Activated naive CD8-positive, alpha-beta T cell treated with anti-CD3 and anti-CD28 coated beads, Interleukin-2, amount 50 U/mL, for 24 hours (primary cell): ENCODE results near the gene ZNF180.

Experiments used
- ATAC-seq: fragments of 150-1000 bp; cut with Tn5 transposase; one replicate; pipeline ENCODE4 v1.10.0; 2021
- DNase-seq: peaks from one replicate; pipeline ENCODE4 v3.0.0; 2021
- H3K27ac Mint-ChIP-seq: one replicate; pipeline ENCODE4 v1.8.0; 2021; ENCODE audit warnings: mild to moderate bottlenecking, mixed read lengths
- H3K27me3 Mint-ChIP-seq: one replicate; pipeline ENCODE4 v1.8.0; 2021; ENCODE audit warnings: mixed read lengths
- H3K36me3 Mint-ChIP-seq: one replicate; pipeline ENCODE4 v1.8.0; 2021; ENCODE audit warnings: low read depth, mixed read lengths
- H3K4me1 Mint-ChIP-seq: one replicate; pipeline ENCODE4 v1.8.0; 2021; ENCODE audit warnings: mixed read lengths
- H3K4me3 Mint-ChIP-seq: one replicate; pipeline ENCODE4 v1.8.0; 2021; ENCODE audit warnings: mild to moderate bottlenecking, moderate library complexity, mixed read lengths
- H3K9me3 Mint-ChIP-seq: one replicate; pipeline ENCODE4 v1.8.0; 2021; ENCODE audit warnings: mixed read lengths

ZNF180 gene

GRCh38 chr19:44452367-44452766 lies 48.0 kb downstream of the ZNF180 start:
- no peak for ATAC-seq
- Mint-ChIP-seq H3K27me3 (peaks cover 3% of the 10 kb centered on the region), H3K4me3 (no peak overlapping the region), H3K9me3 (peaks cover 66% of the 10 kb centered on the region), H3K27ac (no peak overlapping the region), H3K36me3 (peaks cover 47% of the 10 kb centered on the region), H3K4me1 (peaks cover 10% of the 10 kb centered on the region)
- no peak for DNase-seq

DNA sequence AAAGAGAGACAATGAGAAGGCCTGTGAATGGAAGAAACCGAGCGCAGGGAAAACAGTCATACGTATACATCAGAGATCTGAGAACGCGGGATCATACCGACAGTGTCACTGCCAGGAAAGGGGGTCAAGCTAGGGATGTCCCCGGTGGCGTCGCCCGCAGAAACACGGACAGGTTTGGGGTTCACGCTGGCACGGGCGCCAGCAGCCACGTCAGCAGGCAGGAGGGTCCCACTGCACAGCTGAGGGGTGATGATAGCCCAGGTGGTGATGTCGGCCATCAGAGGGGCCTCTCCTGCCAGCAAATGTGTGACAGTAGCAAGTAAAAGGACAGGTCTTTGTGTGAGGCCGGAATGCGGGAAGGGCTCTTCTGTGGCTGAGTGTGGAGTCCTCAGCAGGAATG lies 48.6 kb downstream of the ZNF180 start:
- H3K36me3 Mint-ChIP-seq = peaks cover 51% of the 10 kb centered on the region
- H3K4me1 Mint-ChIP-seq = peaks cover 10% of the 10 kb centered on the region
- ATAC-seq (no peak), DNase-seq (no peak)
- no peak overlapping the region for H3K4me3 Mint-ChIP-seq
- H3K9me3 Mint-ChIP-seq = peaks cover 73% of the 10 kb centered on the region
- H3K27me3 Mint-ChIP-seq = peaks cover 3% of the 10 kb centered on the region
- no peak overlapping the region for H3K27ac Mint-ChIP-seq

- Mint-ChIP-seq H3K4me3 (peak within 1 kb of the TSS; percentile 85), H3K27me3 (peaks cover 3% of the 10 kb centered on the region), H3K9me3 (peaks cover 87% of the 10 kb centered on the region), H3K27ac (peak within 1 kb of the TSS; percentile 40), H3K36me3 (peaks cover 73% of the 10 kb centered on the region), H3K4me1 (peaks cover 10% of the 10 kb centered on the region)
- peak; percentile 77 for DNase-seq
- ATAC-seq = peak; percentile 89
Observed at GRCh38 chr19:44447916-44448674, 52.2 kb downstream of the ZNF180 start, which contains the start of gene ZNF229. ZNF229 (minus strand) TSS chr19:44448472; CDS start chr19:44442847, 5,625 bp downstream.

- H3K36me3 Mint-ChIP-seq = peaks cover 64% of the 10 kb centered on the region
- no peak overlapping the region for H3K27ac Mint-ChIP-seq
- peaks cover 62% of the 10 kb centered on the region for H3K9me3 Mint-ChIP-seq
- ATAC-seq (no peak), DNase-seq (no peak)
- H3K4me3 Mint-ChIP-seq = no peak overlapping the region
- H3K27me3 Mint-ChIP-seq = no peaks in the 10 kb centered on the region
- no peaks in the 10 kb centered on the region for H3K4me1 Mint-ChIP-seq
Observed at GRCh38 chr19:44438441-44438840, 61.9 kb downstream of the ZNF180 start.

- Mint-ChIP-seq H3K36me3 (peaks cover 68% of the 10 kb centered on the region), H3K4me3 (no peak overlapping the region), H3K27me3 (no peaks in the 10 kb centered on the region)
Observed at GRCh38 chr19:44435441-44435840, 64.9 kb downstream of the ZNF180 start.

DNA sequence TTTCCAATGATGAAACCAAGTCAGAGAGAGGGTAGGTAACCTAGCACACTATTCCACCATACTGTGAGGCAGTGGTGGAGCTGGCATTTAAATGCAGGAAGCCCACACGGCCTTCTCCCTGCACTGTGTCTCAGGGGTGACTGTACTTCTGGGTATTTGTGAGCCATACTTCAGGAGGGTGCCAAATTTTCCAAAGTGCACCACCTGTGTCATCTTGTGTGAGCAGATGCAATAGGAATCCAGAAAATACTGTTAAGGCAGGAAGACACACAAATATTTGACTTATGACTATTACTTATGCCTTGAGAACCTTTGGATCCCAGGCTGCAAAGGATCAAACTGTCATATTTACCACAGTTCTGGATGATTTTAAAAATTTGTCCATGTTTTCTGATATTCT lies 69.4 kb downstream of the ZNF180 start:
- Mint-ChIP-seq H3K4me3 (no peak overlapping the region), H3K4me1 (no peaks in the 10 kb centered on the region), H3K9me3 (peaks cover 68% of the 10 kb centered on the region), H3K27ac (no peak overlapping the region), H3K36me3 (peaks cover 70% of the 10 kb centered on the region), H3K27me3 (no peaks in the 10 kb centered on the region)
- ATAC-seq (no peak), DNase-seq (no peak)

More at GRCh38 chr19:44435441-44435840, 64.9 kb downstream of the ZNF180 start:
- Mint-ChIP-seq H3K4me1 (no peaks in the 10 kb centered on the region), H3K27ac (no peak overlapping the region), H3K9me3 (peaks cover 53% of the 10 kb centered on the region)
- ATAC-seq (no peak), DNase-seq (no peak)
